HEK293 (cell line): Measurements from ENCODE around the gene PRKAG3.

Source experiments
- CTCF ChIA-PET: fragments of 350-600 bp; formaldehyde crosslinking; extraction: SDS; loops from one replicate; lab custom pipeline; 2021; ENCODE audit warnings: antibody characterized with exemption; lab: Yijun Ruan, JAX
- POLR2A ChIA-PET: fragments of 300-600 bp; formaldehyde crosslinking; extraction: SDS; loops from one replicate; lab custom pipeline; 2020; ENCODE audit warnings: antibody characterized with exemption, inconsistent platforms; lab: Yijun Ruan, JAX
- H3K27ac ChIP-seq: fragments of 200-500 bp; sonication (Bioruptor generic); 2 replicates; pipeline ENCODE4 v1.5.1; 2014; ENCODE audit warnings: low read depth, low read length, control low read depth, inconsistent platforms; ENCODE audit errors: extremely low read depth
- H3K36me3 ChIP-seq, 2 experiments: fragments of 200-500 bp in 1 of 2; sonication (Bioruptor generic) in 1 of 2; 1 replicate in 1 of 2; 2 replicates in 1 of 2; pipeline ENCODE4 v1.5.1; 2014 to 2017; ENCODE audit warnings: inconsistent platforms in 2 of 2, low read length in 2 of 2; ENCODE audit not compliant: control insufficient read depth in 2 of 2, insufficient read depth in 1 of 2
- H3K4me1 ChIP-seq: fragments of 200-500 bp; sonication (Bioruptor generic); 2 replicates; pipeline ENCODE4 v1.5.1; 2014; ENCODE audit warnings: mild to moderate bottlenecking, low read length, inconsistent platforms; ENCODE audit not compliant: control insufficient read depth, insufficient read depth
- H3K4me3 ChIP-seq: 2 replicates; pipeline ENCODE4 v1.5.1; 2011; ENCODE audit warnings: low read depth, mild to moderate bottlenecking, control low read depth, low read length, moderate library complexity
- H3K9me3 ChIP-seq: fragments of 200-500 bp; sonication (Bioruptor generic); 2 replicates; pipeline ENCODE4 v1.5.1; 2014; ENCODE audit warnings: low read depth, low read length, inconsistent platforms; ENCODE audit not compliant: control insufficient read depth, insufficient read depth
- BCL11A ChIP-seq: fragments of 450-650 bp; formaldehyde crosslinking; IDR thresholded peaks from 2 replicates; pipeline ENCODE4 v1.5.1; 2016; ENCODE audit warnings: low read depth, missing biosample characterization, missing genetic modification characterization
- BCL6B ChIP-seq: fragments of 450-650 bp; formaldehyde crosslinking; IDR thresholded peaks from 2 replicates; pipeline ENCODE4 v1.5.1; 2017; ENCODE audit warnings: missing biosample characterization, missing genetic modification characterization
- IKZF3 ChIP-seq: fragments of 450-650 bp; IDR thresholded peaks from 2 replicates; pipeline ENCODE4 v1.5.0; 2018; ENCODE audit warnings: missing biosample characterization, mild to moderate bottlenecking, missing genetic modification characterization, moderate library complexity
- KLF7 ChIP-seq: fragments of 450-650 bp; formaldehyde crosslinking; IDR thresholded peaks from 2 replicates; pipeline ENCODE4 v1.5.1; 2016; ENCODE audit warnings: missing biosample characterization, missing genetic modification characterization, borderline replicate concordance
- OVOL3 ChIP-seq: fragments of 450-650 bp; formaldehyde crosslinking; IDR thresholded peaks from 2 replicates; pipeline ENCODE4 v1.5.1; 2016; ENCODE audit warnings: missing biosample characterization, missing genetic modification characterization
- SETDB1 ChIP-seq: IDR thresholded peaks from one replicate; pipeline ENCODE4 v1.6.1; 2017; ENCODE audit warnings: mild to moderate bottlenecking, low read length, moderate library complexity, mixed read lengths; ENCODE audit not compliant: insufficient read length
- ZBTB17 ChIP-seq: fragments of 450-650 bp; formaldehyde crosslinking; IDR thresholded peaks from 2 replicates; pipeline ENCODE4 v1.5.1; 2016; ENCODE audit warnings: missing biosample characterization, missing genetic modification characterization
- ZFP37 ChIP-seq: fragments of 450-650 bp; formaldehyde crosslinking; IDR thresholded peaks from 2 replicates; pipeline ENCODE4 v1.5.1; 2016; ENCODE audit warnings: missing biosample characterization, missing genetic modification characterization
- ZIC2 ChIP-seq: fragments of 450-650 bp; formaldehyde crosslinking; IDR thresholded peaks from 2 replicates; pipeline ENCODE4 v1.5.1; 2016; ENCODE audit warnings: missing biosample characterization, missing genetic modification characterization
- ZNF133 ChIP-seq: fragments of 450-650 bp; formaldehyde crosslinking; IDR thresholded peaks from 2 replicates; pipeline ENCODE4 v1.5.1; 2016; ENCODE audit warnings: missing biosample characterization, missing genetic modification characterization
- ZNF16 ChIP-seq: fragments of 450-650 bp; formaldehyde crosslinking; IDR thresholded peaks from 2 replicates; pipeline ENCODE4 v1.5.1; 2016; ENCODE audit warnings: low read depth, missing biosample characterization, missing genetic modification characterization
- ZNF174 ChIP-seq: fragments of 450-650 bp; formaldehyde crosslinking; IDR thresholded peaks from 2 replicates; pipeline ENCODE4 v1.5.0; 2017; ENCODE audit warnings: missing biosample characterization, mild to moderate bottlenecking, missing genetic modification characterization
- ZNF311 ChIP-seq: fragments of 450-650 bp; formaldehyde crosslinking; IDR thresholded peaks from 2 replicates; pipeline ENCODE4 v1.5.1; 2017; ENCODE audit warnings: missing biosample characterization, missing genetic modification characterization, borderline replicate concordance
- ZNF341 ChIP-seq: fragments of 450-650 bp; formaldehyde crosslinking; IDR thresholded peaks from 2 replicates; pipeline ENCODE4; 2016; ENCODE audit warnings: low read depth, missing biosample characterization, missing genetic modification characterization
- ZNF350 ChIP-seq: fragments of 450-650 bp; formaldehyde crosslinking; IDR thresholded peaks from 2 replicates; pipeline ENCODE4 v1.5.0; 2017; ENCODE audit warnings: missing biosample characterization, mild to moderate bottlenecking, missing genetic modification characterization
- ZNF354C ChIP-seq: fragments of 450-650 bp; formaldehyde crosslinking; IDR thresholded peaks from 2 replicates; pipeline ENCODE4 v1.5.1; 2016; ENCODE audit warnings: missing biosample characterization, missing genetic modification characterization, low read depth, borderline replicate concordance
- ZNF404 ChIP-seq: fragments of 450-650 bp; formaldehyde crosslinking; IDR thresholded peaks from 2 replicates; pipeline ENCODE4 v1.5.1; 2017; ENCODE audit warnings: missing biosample characterization, missing genetic modification characterization
- ZNF433 ChIP-seq: fragments of 450-650 bp; formaldehyde crosslinking; IDR thresholded peaks from 2 replicates; pipeline ENCODE4 v1.5.1; 2016; ENCODE audit warnings: missing biosample characterization, missing genetic modification characterization, low read depth
- ZNF560 ChIP-seq: fragments of 450-650 bp; formaldehyde crosslinking; IDR thresholded peaks from 2 replicates; pipeline ENCODE4 v1.5.1; 2017; ENCODE audit warnings: missing biosample characterization, missing genetic modification characterization, borderline replicate concordance
- ZNF664 ChIP-seq: fragments of 450-650 bp; formaldehyde crosslinking; IDR thresholded peaks from 2 replicates; pipeline ENCODE4 v1.5.1; 2016; ENCODE audit warnings: missing biosample characterization, missing genetic modification characterization
- ZNF692 ChIP-seq: fragments of 450-650 bp; formaldehyde crosslinking; IDR thresholded peaks from 2 replicates; pipeline ENCODE4 v1.5.1; 2016; ENCODE audit warnings: missing biosample characterization, missing genetic modification characterization
- ZNF701 ChIP-seq: fragments of 450-650 bp; formaldehyde crosslinking; IDR thresholded peaks from 2 replicates; pipeline ENCODE4 v1.5.1; 2016; ENCODE audit warnings: missing biosample characterization, missing genetic modification characterization
- ZXDB ChIP-seq: fragments of 450-650 bp; formaldehyde crosslinking; IDR thresholded peaks from 2 replicates; pipeline ENCODE4 v1.5.1; 2016; ENCODE audit warnings: missing biosample characterization, missing genetic modification characterization

PRKAG3 gene

GRCh38 chr2:218870984-218871344 lies 39.4 kb upstream of the PRKAG3 start:
- Histone ChIP-seq H3K4me1 (no peaks in the 10 kb centered on the region), H3K27ac (no peak overlapping the region), H3K4me3 (no peak overlapping the region), H3K9me3 (no peaks in the 10 kb centered on the region), H3K36me3 (no peaks in the 10 kb centered on the region)
- no peak for TF ChIP-seq ZXDB (tag by site-specific recombination)
- no peak for TF ChIP-seq SETDB1
- no peak for TF ChIP-seq KLF7 (tag by site-specific recombination)
- no peak for TF ChIP-seq ZNF404 (tag by site-specific recombination)
- no peak for TF ChIP-seq ZNF433 (tag by site-specific recombination)
- TF ChIP-seq BCL11A, result no peak
- TF ChIP-seq BCL6B (tag by site-specific recombination), result no peak
- no peak for TF ChIP-seq IKZF3 (tag by site-specific recombination)
- no peak for TF ChIP-seq ZNF350 (tag by site-specific recombination)
- ChIA-PET CTCF (interaction anchor here (1.2 kb wide), 1 partner anchor 22 kb away, joined by 3 read pairs; no protein-coding TSS in a partner anchor), POLR2A (no interaction called here)

GRCh38 chr2:218869064-218869463 lies 37.5 kb upstream of the PRKAG3 start:
- Histone ChIP-seq H3K9me3 (no peaks in the 10 kb centered on the region), H3K36me3 (no peaks in the 10 kb centered on the region), H3K27ac (no peak overlapping the region), H3K4me3 (no peak overlapping the region), H3K4me1 (no peaks in the 10 kb centered on the region)
- POLR2A ChIA-PET, result no interaction called here
- TF ChIP-seq ZNF341 (tag by site-specific recombination) (no peak), OVOL3 (tag by site-specific recombination) (no peak), ZNF560 (tag by site-specific recombination) (no peak), ZNF16 (tag by site-specific recombination) (no peak), ZNF354C (tag by site-specific recombination) (no peak), ZNF174 (no peak), ZBTB17 (tag by site-specific recombination) (no peak), ZFP37 (no peak)
- CTCF ChIA-PET, result interaction anchor here (0.6 to 2.6 kb wide), 8 partner anchors 8 to 111 kb away, joined by 3 to 20 read pairs (median 4); partner anchors contain the start of gene WNT6

- no peak overlapping the region for H3K27ac ChIP-seq
- no peaks in the 10 kb centered on the region for H3K9me3 ChIP-seq
- no peak for TF ChIP-seq ZNF311
- no peak for TF ChIP-seq ZNF701 (tag by site-specific recombination)
- TF ChIP-seq ZNF664, result no peak
- TF ChIP-seq ZIC2 (tag by site-specific recombination), result no peak
- no peak for TF ChIP-seq ZNF692 (tag by site-specific recombination)
- no peak for TF ChIP-seq ZNF133
- H3K4me3 ChIP-seq, result no peak overlapping the region
- ChIA-PET POLR2A (no interaction called here), CTCF (interaction anchor here (1.1 to 2.6 kb wide), 4 partner anchors 9 to 112 kb away, joined by 4 to 20 read pairs (median 6); no protein-coding TSS in a partner anchor)
- H3K36me3 ChIP-seq, result no peaks in the 10 kb centered on the region
- H3K4me1 ChIP-seq, result no peaks in the 10 kb centered on the region
These were observed 36.3 kb upstream of the PRKAG3 start for GRCh38 chr2:218867900-218868299.
